WI38 (cell line): ENCODE results near the gene FGGY.

Experiments
- H3K4me3 ChIP-seq: 2 replicates; pipeline ENCODE4 v1.5.1; 2011; ENCODE audit warnings: low read depth, mild to moderate bottlenecking, control low read depth, low read length
- TF ChIP-seq, protein P1 (sequence below): IDR thresholded peaks from 2 replicates; pipeline ENCODE4 v1.5.1; 2012; ENCODE audit warnings: low read depth, mild to moderate bottlenecking, control low read depth, low read length

Gene FGGY

DNA sequence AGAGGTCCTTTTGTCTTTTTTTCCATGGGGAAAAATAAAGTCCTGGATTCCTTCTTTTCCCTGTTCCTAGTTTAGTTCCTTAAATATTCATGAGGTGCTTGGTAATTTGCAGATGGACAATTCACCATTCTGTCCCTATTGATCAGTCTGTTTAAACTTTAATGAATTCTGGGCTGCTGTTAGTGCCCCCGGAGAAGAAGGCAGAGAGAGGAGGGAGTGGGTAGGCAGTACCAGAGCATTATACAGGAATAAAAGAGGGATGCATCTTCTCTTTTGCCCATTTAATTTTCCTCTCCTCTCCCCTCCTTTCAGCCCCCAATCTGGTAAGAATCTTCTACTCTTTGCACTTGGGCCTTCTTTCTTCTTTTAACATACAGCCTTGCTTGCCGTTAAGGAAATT is 25.9 kb downstream of the FGGY start:
- TF ChIP-seq, protein P1, sequence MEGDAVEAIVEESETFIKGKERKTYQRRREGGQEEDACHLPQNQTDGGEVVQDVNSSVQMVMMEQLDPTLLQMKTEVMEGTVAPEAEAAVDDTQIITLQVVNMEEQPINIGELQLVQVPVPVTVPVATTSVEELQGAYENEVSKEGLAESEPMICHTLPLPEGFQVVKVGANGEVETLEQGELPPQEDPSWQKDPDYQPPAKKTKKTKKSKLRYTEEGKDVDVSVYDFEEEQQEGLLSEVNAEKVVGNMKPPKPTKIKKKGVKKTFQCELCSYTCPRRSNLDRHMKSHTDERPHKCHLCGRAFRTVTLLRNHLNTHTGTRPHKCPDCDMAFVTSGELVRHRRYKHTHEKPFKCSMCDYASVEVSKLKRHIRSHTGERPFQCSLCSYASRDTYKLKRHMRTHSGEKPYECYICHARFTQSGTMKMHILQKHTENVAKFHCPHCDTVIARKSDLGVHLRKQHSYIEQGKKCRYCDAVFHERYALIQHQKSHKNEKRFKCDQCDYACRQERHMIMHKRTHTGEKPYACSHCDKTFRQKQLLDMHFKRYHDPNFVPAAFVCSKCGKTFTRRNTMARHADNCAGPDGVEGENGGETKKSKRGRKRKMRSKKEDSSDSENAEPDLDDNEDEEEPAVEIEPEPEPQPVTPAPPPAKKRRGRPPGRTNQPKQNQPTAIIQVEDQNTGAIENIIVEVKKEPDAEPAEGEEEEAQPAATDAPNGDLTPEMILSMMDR, result no peak
- H3K4me3 ChIP-seq, result no peak overlapping the region

DNA sequence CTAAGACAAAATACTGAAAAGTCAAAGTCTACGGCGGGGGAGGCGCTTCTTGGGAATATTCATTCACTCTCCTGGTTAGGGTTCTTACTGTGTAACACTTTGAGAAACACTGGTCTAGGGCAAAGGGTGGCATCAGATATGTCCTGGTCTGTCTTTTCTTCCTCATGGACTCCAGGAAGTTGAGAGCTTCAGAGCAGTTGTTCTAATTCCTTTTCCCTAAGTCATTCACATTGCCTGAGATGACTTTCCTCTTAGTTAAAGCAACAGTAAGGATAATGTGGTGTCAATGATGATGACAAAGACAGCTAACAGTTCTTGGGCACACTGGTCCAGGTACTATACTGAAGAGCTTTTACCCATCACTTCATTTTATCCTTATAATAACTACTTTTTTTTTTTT is 27.0 kb downstream of the FGGY start:
- no peak overlapping the region for H3K4me3 ChIP-seq

DNA sequence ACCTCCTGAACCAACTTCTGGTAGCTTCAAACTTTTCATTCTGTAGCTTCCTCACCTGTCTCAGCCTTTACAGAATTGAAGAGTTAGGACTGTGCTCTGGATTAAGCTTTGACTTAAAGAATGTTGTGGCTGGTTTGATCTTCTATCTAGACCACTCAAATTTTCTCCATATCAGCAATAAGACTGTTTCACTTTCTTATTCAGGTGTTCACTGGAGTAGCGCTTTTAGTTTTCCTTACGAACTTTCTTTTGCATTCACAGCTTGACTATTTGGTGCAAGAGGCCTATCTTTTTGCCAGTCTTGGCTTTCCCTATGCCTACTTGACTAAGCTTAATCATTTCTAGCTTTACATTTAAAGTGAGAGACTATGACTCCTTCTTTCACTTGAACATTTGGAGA is 31.5 kb downstream of the FGGY start:
- TF ChIP-seq, protein P1, result no peak

More for the DNA sequence above, 27.0 kb downstream of the FGGY start:
- TF ChIP-seq, protein P1, result no peak

DNA sequence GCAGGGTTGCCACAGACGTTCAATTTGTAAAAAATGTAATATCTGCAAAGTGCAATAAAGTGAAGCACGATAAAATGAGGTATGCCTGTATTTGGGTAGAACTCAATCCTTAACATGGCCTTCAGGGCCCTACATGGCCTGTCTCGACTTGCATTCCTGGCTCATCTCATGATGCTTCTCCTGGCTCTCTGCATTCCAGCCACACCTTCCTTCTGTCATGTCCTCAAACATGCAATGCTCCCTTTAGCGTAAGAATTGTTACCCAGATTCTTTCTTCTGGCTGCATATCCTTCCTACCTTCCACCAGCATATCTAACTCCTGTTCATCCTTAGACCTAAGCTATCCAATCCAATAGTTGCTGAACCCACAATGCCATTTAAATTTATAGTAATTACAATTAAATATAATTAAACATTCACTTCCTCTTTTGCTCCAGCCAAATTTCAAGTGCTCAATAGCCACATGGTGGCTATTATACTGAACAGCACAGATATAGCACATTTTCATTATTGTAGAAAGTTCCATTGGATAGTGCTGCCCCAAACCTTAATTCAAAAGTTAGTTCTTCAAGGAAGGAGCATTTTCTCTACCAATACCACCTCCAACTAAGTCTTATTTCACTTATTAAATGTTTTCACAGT is 32.6 kb downstream of the FGGY start:
- TF ChIP-seq, protein P1, result no peak
- no peak overlapping the region for H3K4me3 ChIP-seq

More for the DNA sequence above, 31.5 kb downstream of the FGGY start:
- no peak overlapping the region for H3K4me3 ChIP-seq

DNA sequence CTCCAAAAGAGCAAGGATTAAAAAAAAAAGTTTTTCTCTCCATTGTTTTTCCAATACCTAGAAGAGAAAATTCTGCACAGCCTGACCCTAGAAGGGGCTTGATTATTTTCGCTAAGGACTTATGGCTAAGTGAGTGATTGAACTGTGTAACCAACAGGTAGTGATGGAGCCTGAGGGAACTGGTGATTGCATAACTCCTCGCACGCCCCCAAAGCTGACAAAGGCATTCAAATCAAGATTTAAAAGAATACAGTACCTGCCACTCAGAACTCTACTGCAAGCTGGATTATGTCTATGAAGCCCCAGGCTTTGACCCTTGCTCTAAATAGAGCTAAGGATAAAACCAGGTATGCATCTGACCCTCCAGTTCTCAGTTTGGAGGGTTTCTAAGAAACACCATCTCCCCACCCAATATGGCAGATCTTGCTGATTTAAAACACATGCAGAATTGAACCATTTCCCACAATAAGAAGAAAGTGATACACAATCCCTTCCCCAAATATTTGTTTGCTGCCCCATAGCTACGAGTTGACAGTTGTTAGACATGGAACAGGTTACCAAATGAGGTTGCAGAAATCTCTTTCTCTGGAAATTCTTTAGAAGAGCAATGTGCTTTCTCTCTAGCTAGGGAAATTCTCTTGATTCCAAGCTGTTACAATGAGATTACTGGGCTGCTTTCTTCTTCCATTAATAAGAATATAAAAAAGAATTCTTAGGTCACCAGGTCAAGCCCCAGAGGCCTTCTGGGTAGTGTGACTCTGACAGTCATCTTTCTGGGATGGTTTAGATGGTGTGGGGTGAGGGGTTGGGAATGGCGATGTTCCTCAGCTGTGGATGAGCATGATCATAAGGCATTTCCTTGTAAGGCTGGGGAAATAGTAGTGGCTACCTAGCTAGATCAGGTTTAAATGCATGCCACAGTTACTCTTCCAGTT is 35.1 kb downstream of the FGGY start:
- TF ChIP-seq, protein P1, result no peak

DNA sequence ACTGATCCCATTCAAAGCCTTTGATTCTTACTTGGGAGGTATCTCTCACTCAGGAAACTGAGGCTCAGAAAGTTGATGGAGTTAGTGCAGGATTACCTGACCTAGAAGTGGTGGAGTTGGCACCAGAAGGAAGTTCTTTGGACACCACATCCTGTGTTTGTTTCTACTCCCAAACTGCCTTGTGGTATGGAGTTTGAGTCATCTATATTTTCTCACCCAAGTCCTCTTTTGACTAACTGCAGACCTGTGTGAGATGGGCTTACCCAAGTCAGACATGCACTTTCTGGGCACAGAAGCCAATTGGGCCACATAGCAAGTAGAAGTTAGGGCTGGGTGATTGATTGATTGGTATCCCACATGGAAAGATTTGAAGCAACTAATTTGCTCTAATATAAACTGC is 36.1 kb downstream of the FGGY start:
- TF ChIP-seq, protein P1, result no peak
- no peak overlapping the region for H3K4me3 ChIP-seq

More for the DNA sequence above, 35.1 kb downstream of the FGGY start:
- H3K4me3 ChIP-seq, result no peak overlapping the region
